NT2/D1 (cell line): ENCODE data around the gene PPP1R18.
A peak's percentile ranks its signal among the peaks of the same experiment; 100 is the strongest.

Experiments used
- DNase-seq: peaks from one replicate; pipeline ENCODE4 v3.0.0-alpha.2; 2011; ENCODE audit warnings: low read depth, low spot score
- H3K27me3 ChIP-seq: 2 replicates; pipeline ENCODE4 v1.6.0; 2011; ENCODE audit warnings: mild to moderate bottlenecking; ENCODE audit not compliant: insufficient read length, insufficient read depth
- H3K36me3 ChIP-seq: 2 replicates; pipeline ENCODE4 v1.6.1; 2011; ENCODE audit warnings: mild to moderate bottlenecking, low read length, mixed read lengths; ENCODE audit not compliant: insufficient read depth, insufficient read length
- H3K4me1 ChIP-seq: 2 replicates; pipeline ENCODE4 v1.5.1; 2011; ENCODE audit not compliant: insufficient read depth, insufficient read length
- H3K4me3 ChIP-seq: 2 replicates; pipeline ENCODE4 v1.5.1; 2011; ENCODE audit warnings: low read depth; ENCODE audit not compliant: insufficient read length
- H3K9ac ChIP-seq: 2 replicates; pipeline ENCODE4 v1.6.0; 2011; ENCODE audit warnings: low read depth; ENCODE audit not compliant: insufficient read length
- H3K9me3 ChIP-seq: 2 replicates; pipeline ENCODE4 v1.5.1; 2011; ENCODE audit warnings: mild to moderate bottlenecking, low read length; ENCODE audit not compliant: insufficient read depth
- SUZ12 ChIP-seq: IDR thresholded peaks from 2 replicates; pipeline ENCODE4 v1.6.1; 2011; ENCODE audit not compliant: insufficient read length, insufficient read depth; ENCODE audit errors: extremely low read depth
- YY1 ChIP-seq: IDR thresholded peaks from 2 replicates; pipeline ENCODE4 v1.6.1; 2011; ENCODE audit not compliant: insufficient read length, insufficient read depth
- ZNF274 ChIP-seq: IDR thresholded peaks from 2 replicates; pipeline ENCODE4 v1.6.1; 2011; ENCODE audit warnings: mild to moderate bottlenecking, low read depth, low read length

PPP1R18 gene

DNA sequence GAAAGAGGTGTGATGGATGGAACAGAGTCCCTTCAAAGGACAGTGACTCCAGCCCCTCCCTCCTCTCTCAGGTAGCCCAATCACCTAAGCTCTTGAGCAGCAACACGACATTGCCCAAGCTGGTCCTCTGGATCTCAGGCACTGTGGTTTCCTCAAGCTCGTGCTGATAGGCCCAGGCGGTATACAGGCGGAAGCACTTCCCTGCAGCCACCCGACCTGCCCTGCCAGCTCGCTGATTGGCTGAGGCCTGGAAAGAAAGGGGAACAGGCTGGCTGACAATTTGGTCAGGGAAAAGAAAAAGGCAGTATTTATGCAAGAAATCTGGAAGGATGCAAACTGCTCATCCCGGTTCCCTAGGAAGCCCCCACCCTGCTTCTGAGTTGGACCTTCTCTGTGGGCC is 29.9 kb downstream of the PPP1R18 start:
- TF ChIP-seq ZNF274, result no peak
- no peak for TF ChIP-seq YY1
- no peak for TF ChIP-seq SUZ12
- Histone ChIP-seq H3K36me3 (peaks cover 86% of the 10 kb centered on the region), H3K4me1 (peaks cover 2% of the 10 kb centered on the region), H3K9me3 (no peaks in the 10 kb centered on the region), H3K27me3 (no peaks in the 10 kb centered on the region), H3K4me3 (no peak overlapping the region), H3K9ac (no peak overlapping the region)
- no peak for DNase-seq

DNA sequence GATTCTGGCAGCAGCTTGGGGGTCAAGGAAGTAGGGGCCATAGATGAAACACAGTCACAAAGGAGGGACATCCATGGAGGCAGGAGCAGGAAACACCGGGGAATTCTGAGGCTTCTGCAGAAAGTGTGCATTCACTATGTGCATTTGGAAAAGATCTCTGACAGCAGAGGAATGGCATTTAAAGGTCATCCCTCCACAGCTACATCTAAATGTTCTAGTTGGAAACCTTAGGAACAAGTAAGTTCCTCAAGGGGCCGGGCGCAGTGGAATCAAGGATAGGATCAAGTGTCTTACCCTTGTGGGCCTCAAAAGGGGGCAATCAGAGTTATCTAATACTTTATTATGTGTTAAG is 30.7 kb downstream of the PPP1R18 start:
- H3K36me3 ChIP-seq, result peaks cover 87% of the 10 kb centered on the region
- no peaks in the 10 kb centered on the region for H3K9me3 ChIP-seq
- no peak for TF ChIP-seq YY1

DNA sequence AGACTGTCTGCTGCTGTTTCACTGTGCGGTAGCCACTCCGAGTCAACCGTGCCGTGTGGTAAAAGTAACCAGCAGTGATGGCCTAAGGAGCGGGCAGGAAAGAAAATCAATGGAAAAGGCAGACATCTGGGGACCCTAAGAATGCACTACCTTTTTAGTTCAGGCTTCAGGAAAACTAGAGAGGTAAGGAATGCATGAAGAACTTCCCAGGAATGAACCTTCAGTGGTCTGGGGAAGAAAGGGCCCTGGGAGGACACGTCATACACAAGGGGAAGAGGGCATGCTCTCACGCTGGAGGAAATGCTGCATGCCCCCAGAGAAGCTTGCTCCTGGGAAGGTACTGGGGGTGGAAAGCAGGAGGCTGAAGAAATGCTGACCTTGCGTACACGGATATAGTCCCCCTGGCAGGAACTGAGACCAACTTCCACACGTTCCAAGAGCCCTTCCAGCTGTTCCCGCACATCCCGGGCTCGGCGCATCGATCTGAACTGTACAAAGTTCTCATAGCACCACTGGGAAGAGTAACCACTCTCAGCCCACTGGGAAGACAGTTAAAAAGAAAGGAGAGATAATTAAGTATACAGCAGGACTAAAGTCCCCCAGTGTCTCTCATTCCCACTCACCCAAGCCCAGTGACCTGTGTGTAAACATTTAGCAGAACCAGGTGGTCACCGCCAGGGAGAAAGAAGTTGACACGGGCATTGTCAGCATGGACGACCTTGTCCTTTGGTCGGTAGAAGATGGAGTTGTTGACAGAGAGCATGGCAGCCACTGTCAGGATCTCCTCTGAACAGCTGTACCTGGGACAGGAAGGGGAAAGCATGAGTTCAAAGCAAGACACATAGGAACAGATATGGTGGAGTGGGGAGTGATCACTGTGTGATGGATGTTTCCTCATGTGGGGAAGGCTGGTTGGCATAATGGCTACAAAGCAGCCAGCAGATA is 31.4 kb downstream of the PPP1R18 start:
- Histone ChIP-seq H3K4me3 (no peak overlapping the region), H3K9me3 (no peaks in the 10 kb centered on the region), H3K4me1 (peaks cover 2% of the 10 kb centered on the region), H3K36me3 (peaks cover 87% of the 10 kb centered on the region), H3K9ac (no peak overlapping the region), H3K27me3 (no peaks in the 10 kb centered on the region)
- no peak for TF ChIP-seq SUZ12
- TF ChIP-seq YY1, result no peak
- no peak for TF ChIP-seq ZNF274
- DNase-seq, result no peak

More for the DNA sequence above, 30.7 kb downstream of the PPP1R18 start:
- Histone ChIP-seq H3K4me3 (no peak overlapping the region), H3K27me3 (no peaks in the 10 kb centered on the region), H3K9ac (no peak overlapping the region), H3K4me1 (peaks cover 2% of the 10 kb centered on the region)
- no peak for DNase-seq

DNA sequence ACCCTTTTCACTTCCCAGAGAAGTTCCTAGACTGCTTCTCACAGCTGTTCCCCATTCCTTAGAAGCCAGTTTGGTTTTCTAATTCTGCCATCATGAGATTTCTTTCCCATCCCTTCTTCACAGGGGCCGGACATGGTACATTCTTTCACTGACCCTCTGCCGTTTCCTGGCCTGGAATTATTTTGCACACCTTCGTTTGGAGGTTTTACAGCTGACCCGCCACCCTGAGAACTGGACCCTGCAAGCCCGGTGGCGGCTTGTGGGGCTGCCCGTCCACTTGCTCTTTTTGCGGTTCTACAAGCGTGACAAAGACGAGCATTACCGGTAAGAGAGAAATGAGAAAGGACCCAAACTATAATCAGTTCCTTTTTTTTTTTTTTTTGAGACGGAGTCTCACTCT is 35.3 kb downstream of the PPP1R18 start:
- Histone ChIP-seq H3K4me1 (no peaks in the 10 kb centered on the region), H3K36me3 (peaks cover 61% of the 10 kb centered on the region), H3K27me3 (no peaks in the 10 kb centered on the region), H3K9ac (no peak overlapping the region), H3K4me3 (no peak overlapping the region), H3K9me3 (no peaks in the 10 kb centered on the region)
- no peak for DNase-seq
- TF ChIP-seq SUZ12, result no peak
- TF ChIP-seq YY1, result no peak
- no peak for TF ChIP-seq ZNF274

DNA sequence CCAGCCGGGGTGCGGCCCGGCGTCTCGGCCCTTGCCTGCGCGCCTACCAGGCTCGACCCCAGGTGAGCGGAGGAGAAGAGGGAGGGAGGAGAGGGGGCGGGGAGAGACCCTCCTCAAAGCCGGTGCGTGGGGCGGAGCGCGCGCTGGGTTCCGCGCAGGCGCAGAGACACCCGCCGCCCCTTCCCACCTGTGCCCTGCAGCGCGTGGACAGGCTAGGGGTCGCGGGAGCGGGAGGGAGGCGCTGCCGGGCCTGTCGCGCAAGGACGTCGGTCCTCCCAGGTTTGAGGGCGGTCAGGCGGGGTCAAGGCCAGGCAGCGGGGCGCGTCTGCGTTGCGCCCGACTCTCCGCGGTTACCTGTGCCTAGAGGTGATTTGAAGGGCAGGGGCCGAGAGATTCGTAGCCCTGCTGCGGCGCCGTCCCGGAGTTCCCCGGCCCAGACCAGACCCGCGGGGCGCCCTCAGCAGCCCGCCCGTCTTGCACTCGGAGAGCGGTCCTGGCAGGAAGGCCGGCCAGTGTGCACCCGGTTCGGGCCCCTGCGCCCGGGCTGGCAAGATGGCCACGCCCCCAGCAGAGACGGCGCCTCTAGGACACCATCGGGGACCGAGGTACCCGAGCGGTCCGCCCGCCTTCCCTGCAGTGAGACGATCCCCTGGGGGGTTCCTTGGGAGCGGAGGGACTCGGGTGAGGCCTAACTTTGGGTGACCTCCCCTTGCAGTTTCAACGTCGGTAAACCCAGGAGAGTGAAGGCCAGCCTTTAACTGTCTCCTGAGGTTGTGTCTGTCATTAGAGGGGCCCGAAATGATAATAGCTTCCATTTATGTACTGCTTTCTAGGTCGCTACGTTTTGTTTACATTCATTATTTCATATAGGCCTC is 39.0 kb downstream of the PPP1R18 start:
- Histone ChIP-seq H3K4me1 (no peaks in the 10 kb centered on the region), H3K9ac (peak overlapping the region; percentile 95), H3K9me3 (no peaks in the 10 kb centered on the region), H3K4me3 (peak overlapping the region; percentile 83), H3K27me3 (no peaks in the 10 kb centered on the region), H3K36me3 (peaks cover 54% of the 10 kb centered on the region)
- TF ChIP-seq YY1 (no peak), ZNF274 (no peak), SUZ12 (no peak)
- DNase-seq, result peak; percentile 44

GRCh38 chr6:30646450-30647241 is 39.8 kb downstream of the PPP1R18 start, which contains the start of gene C6orf136:
TSS of gene C6orf136 (plus strand) at chr6:30647133. CDS start at chr6:30647232, 99 bp downstream.
- H3K9ac ChIP-seq, result peak within 1 kb of the TSS; percentile 95
- DNase-seq, result peak; percentile 82
- no peaks in the 10 kb centered on the region for H3K4me1 ChIP-seq
- no peaks in the 10 kb centered on the region for H3K9me3 ChIP-seq
- no peaks in the 10 kb centered on the region for H3K27me3 ChIP-seq
- peak within 1 kb of the TSS; percentile 83 for H3K4me3 ChIP-seq
- TF ChIP-seq SUZ12 (no peak), YY1 (no peak), ZNF274 (no peak)
- peaks cover 52% of the 10 kb centered on the region for H3K36me3 ChIP-seq
